Psoas muscle (tissue), 8 donors: ENCODE measurements around the gene LTO1. TPM values are rescaled to one million over a fixed set of nuclear protein-coding genes. Genes with fewer than 3 reads are reported as not detected.

ENCODE experiments used
- ATAC-seq, 4 donors: fragments of 200-7000 bp; cut with Tn5 transposase; one replicate each; pipeline ENCODE4 v1.9.1; 2020; ENCODE audit warnings: moderate library complexity in 3 of 4, mild to moderate bottlenecking in 2 of 4
- DNase-seq, 2 donors: peaks; one replicate each; pipeline ENCODE4 v3.0.0-alpha.2; 2020
- H3K27ac ChIP-seq: fragments of 200-600 bp; one replicate; pipeline ENCODE4 v1.8.0; 2022
- H3K27me3 ChIP-seq, 3 donors: fragments of 200-600 bp in 1 of 3; one replicate each; pipeline versions ENCODE4 v1.6.1 to v1.8.0; 2013 to 2022; ENCODE audit warnings: low read length in 2 of 3, mild to moderate bottlenecking in 2 of 3, moderate library complexity in 1 of 3; ENCODE audit not compliant: insufficient read depth in 3 of 3
- H3K36me3 ChIP-seq, 2 donors: fragments of 200-600 bp in 1 of 2; one replicate each; pipeline versions ENCODE4 v1.6.1 to v1.8.0; 2013 to 2022; ENCODE audit warnings: low read depth in 1 of 2, mild to moderate bottlenecking in 1 of 2, moderate library complexity in 1 of 2; ENCODE audit not compliant: insufficient read depth in 1 of 2
- H3K4me1 ChIP-seq: fragments of 200-600 bp; one replicate; pipeline ENCODE4 v1.8.0; 2022
- H3K4me3 ChIP-seq: fragments of 200-600 bp; one replicate; pipeline ENCODE4 v1.8.0; 2022; ENCODE audit warnings: mild to moderate bottlenecking
- H3K9me3 ChIP-seq: fragments of 200-600 bp; one replicate; pipeline ENCODE4 v1.8.0; 2022
- WGBS, 3 donors: extraction: QIAGEN DNeasy Blood & Tissue Kit; methylation state at CpG; one replicate each; pipeline versions ENCODE4 v1.1.6 to v1.1.7; 2013; 5-methylcytosine and 5-hydroxymethylcytosine counted together
- intact Hi-C, 2 donors: fragments of 100-400 bp; cut with DNase I; formaldehyde crosslinking; loops; one replicate each; pipeline versions ENCODE4 v1.11.0 to v1.14.2; 2022
- polyA plus RNA-seq, 3 donors: library from polyadenylated mRNA; stranded (reverse); fragments of 200-250 nt; gene quantifications; one replicate each; pipeline ENCODE4 v1.2.3, GENCODE V29; 2013
- total RNA-seq, 4 donors: library from RNA; stranded (reverse); fragmentation: NEBNext Ultra II Directional in 2 of 4; extraction: Animal tissue kit (Norgen Biotek cat#: 25700) in 2 of 4; gene quantifications; one replicate each; pipeline versions ENCODE4 v1.2.1 to v1.2.4, GENCODE V29; 2021 to 2023
- TF ChIP-seq, protein P1 (sequence below): fragments of 200-600 bp; IDR thresholded peaks from one replicate; pipeline ENCODE4 v1.8.0; 2022; ENCODE audit warnings: antibody characterized with exemption
- donor health status: healthy with polysubstance abuse.
- donor health status: DM: no; HTN: no; CAD: no; lungs with moderate emphysema.
- donor health status: Bipolar disorder and iron deficiency.
- donor health status: healthy.
- donor health status: DM: yes; HTN: yes; CAD: no.
- donor health status: DM: no; HTN: no; CAD: no.
- donor health status: DM: no; HTN: no; CAD: no.
- donor health status: DM: yes; HTN: yes; CAD: no.

LTO1 gene
- total and polyA plus RNA-seq, 7 donors, result 8.5 to 28.1 (median 9.2) TPM

DNA sequence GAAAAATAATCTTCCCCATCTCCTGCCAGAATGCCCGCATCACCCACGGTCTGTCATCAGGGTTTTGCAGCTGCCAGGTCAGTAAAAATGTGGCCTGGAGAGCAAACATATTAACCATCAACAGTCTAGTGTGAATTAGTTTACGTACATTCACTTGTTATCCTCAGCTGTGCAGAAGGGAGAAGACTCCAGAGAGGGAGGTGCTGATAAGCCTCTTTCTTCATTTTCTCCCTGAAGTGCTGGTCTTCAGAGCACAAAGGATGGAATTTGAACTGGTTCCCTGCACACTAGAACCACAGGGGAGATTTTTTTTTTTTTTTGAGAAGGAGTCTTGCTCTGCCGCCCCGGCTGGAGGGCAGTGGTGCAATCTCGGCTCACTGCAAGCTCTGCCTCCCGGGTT, 20.4 kb upstream of the LTO1 start:
- 68 to 75% (median 69%) methylated on average over 7 of the region's 7 CpGs for whole genome bisulfite sequencing, 3 donors
- H3K27me3 ChIP-seq, result peaks cover 0 to 86% (median 13%) of the 10 kb centered on the region in 3 donors
- ATAC-seq (no peak), DNase-seq (no peak)
- H3K27ac ChIP-seq, result no peak overlapping the region
- no peaks in the 10 kb centered on the region for H3K36me3 ChIP-seq
- TF ChIP-seq, protein P1, sequence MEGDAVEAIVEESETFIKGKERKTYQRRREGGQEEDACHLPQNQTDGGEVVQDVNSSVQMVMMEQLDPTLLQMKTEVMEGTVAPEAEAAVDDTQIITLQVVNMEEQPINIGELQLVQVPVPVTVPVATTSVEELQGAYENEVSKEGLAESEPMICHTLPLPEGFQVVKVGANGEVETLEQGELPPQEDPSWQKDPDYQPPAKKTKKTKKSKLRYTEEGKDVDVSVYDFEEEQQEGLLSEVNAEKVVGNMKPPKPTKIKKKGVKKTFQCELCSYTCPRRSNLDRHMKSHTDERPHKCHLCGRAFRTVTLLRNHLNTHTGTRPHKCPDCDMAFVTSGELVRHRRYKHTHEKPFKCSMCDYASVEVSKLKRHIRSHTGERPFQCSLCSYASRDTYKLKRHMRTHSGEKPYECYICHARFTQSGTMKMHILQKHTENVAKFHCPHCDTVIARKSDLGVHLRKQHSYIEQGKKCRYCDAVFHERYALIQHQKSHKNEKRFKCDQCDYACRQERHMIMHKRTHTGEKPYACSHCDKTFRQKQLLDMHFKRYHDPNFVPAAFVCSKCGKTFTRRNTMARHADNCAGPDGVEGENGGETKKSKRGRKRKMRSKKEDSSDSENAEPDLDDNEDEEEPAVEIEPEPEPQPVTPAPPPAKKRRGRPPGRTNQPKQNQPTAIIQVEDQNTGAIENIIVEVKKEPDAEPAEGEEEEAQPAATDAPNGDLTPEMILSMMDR, result no peak
- H3K4me1 ChIP-seq, result no peaks in the 10 kb centered on the region
- H3K9me3 ChIP-seq, result no peaks in the 10 kb centered on the region
- no peak overlapping the region for H3K4me3 ChIP-seq
- intact Hi-C loops, result no loop called here

DNA sequence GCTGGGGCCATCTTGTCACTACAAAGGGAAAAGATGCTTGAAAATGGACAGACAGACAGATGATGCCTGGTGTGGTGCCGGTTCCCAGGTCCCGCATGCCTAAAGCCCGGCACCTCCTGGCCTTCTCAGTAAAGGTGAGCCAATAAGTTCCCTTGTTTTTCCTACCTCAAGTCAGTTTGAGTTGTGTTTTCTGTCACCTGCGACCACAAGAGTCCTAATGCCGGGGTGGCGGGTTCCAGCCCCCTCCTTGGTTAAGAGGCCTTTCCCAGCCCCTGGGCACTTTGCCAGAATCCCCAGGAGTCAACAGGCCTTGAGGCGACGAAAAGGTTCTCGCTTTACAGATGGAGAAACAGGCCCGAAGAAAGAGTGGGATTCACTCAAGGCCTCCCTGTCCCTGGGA, 19.6 kb upstream of the LTO1 start:
- Histone ChIP-seq H3K36me3 (no peaks in the 10 kb centered on the region), H3K27ac (no peak overlapping the region), H3K27me3 (peaks cover 0 to 79% (median 13%) of the 10 kb centered on the region in 3 donors), H3K4me3 (no peak overlapping the region), H3K4me1 (no peaks in the 10 kb centered on the region), H3K9me3 (no peaks in the 10 kb centered on the region)
- intact Hi-C loops, result no loop called here
- WGBS, 3 donors, result 74 to 81% (median 76%) methylated on average over 10 of the region's 10 CpGs
- TF ChIP-seq, protein P1, result no peak
- ATAC-seq (no peak), DNase-seq (no peak)

DNA sequence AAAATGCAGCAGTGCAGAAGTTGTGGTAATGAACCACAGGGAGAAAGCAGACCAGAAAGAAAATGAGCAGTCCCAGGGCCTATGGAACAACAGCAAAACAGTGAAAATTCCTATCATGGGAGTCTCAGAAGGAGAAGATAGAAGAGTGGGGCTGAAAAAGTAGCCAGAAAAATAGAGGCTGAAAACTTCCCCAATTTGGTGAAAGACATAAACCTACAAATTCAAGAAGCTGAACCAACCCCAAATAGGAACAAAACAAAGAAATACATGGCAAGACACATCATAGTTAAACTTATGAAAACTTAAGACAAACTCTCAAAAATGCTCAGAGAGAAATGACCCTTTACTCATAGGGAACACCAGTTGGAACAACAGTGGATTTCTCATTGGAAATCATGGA, 17.3 kb upstream of the LTO1 start:
- H3K4me1 ChIP-seq, result no peaks in the 10 kb centered on the region
- H3K27me3 ChIP-seq, result peaks cover 0 to 58% (median 8%) of the 10 kb centered on the region in 3 donors
- DNase-seq (no peak), ATAC-seq (no peak)
- H3K27ac ChIP-seq, result no peak overlapping the region
- H3K36me3 ChIP-seq, result no peaks in the 10 kb centered on the region
- intact Hi-C loops, result no loop called here
- TF ChIP-seq, protein P1, result no peak
- no peak overlapping the region for H3K4me3 ChIP-seq
- H3K9me3 ChIP-seq, result no peaks in the 10 kb centered on the region

DNA sequence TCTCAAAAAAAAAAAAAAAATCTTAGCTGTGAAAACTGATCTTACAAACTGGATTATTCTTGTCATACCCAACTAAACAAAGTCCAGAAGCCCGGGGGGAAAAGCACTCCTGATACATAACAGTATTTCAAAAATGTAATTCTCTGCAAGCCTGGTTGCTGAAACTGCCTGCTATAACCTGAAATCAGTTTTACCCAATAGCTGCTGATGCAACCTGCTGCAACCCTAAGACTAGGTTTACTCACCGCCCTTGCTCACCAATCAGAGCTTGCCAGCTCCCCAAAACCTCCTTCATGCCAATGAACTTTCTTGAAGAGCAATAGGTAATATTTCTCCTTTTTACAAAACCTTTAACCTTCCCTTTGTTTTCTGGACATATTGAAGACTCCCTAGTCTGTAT, 16.3 kb upstream of the LTO1 start:
- DNase-seq, result no peak
- H3K27me3 ChIP-seq, result peaks cover 0 to 49% (median 6%) of the 10 kb centered on the region in 3 donors
- no peak for ATAC-seq
- H3K4me1 ChIP-seq, result no peaks in the 10 kb centered on the region
- no peaks in the 10 kb centered on the region for H3K36me3 ChIP-seq
- TF ChIP-seq, protein P1, result no peak
- 57 to 63% (median 62%) methylated on average over 2 of the region's 2 CpGs for WGBS, 3 donors
- no peak overlapping the region for H3K27ac ChIP-seq
- no peaks in the 10 kb centered on the region for H3K9me3 ChIP-seq
- H3K4me3 ChIP-seq, result no peak overlapping the region
- intact Hi-C loops, result no loop called here
